GM10266 (cell line): Measurements from ENCODE around the gene GDPD4.

Experiments
- DNase-seq: peaks from one replicate; pipeline ENCODE4 v3.0.0; 2012; ENCODE audit errors: extremely low spot score
- CTCF ChIP-seq: IDR thresholded peaks from 2 replicates; pipeline ENCODE4 v1.5.1; 2012; ENCODE audit warnings: mild to moderate bottlenecking, low read depth; ENCODE audit not compliant: control insufficient read depth, insufficient read depth; ENCODE audit errors: missing control alignments

Gene GDPD4

GRCh38 chr11:77190331-77191075 lies 111.0 kb downstream of the GDPD4 start:
- TF ChIP-seq CTCF, result no peak
- no peak for DNase-seq

- DNase-seq, result no peak
- no peak for TF ChIP-seq CTCF
Measured at GRCh38 chr11:77189588-77190210, 111.8 kb downstream of the GDPD4 start.

GRCh38 chr11:77188633-77189491 lies 112.6 kb downstream of the GDPD4 start:
- DNase-seq, result no peak

GRCh38 chr11:77187776-77188632 lies 113.5 kb downstream of the GDPD4 start:
- TF ChIP-seq CTCF, result peak; percentile 90
- DNase-seq, result peak; percentile 87

More at GRCh38 chr11:77188633-77189491, 112.6 kb downstream of the GDPD4 start:
- peak; percentile 13 for TF ChIP-seq CTCF

- DNase-seq, result no peak
- no peak for TF ChIP-seq CTCF
Measured at GRCh38 chr11:77187111-77187750, 114.3 kb downstream of the GDPD4 start.

- no peak for TF ChIP-seq CTCF
- no peak for DNase-seq
Measured at GRCh38 chr11:77186302-77186701, 115.2 kb downstream of the GDPD4 start.
